ENCODE measurements around the gene SECISBP2. TPM values are rescaled to one million over a fixed set of nuclear protein-coding genes. Genes with fewer than 3 reads are reported as not detected.

The SECISBP2 gene
- total and polyA plus RNA-seq, 2 of the 13 experiments (the other 11 are each of a cell fraction or from before 2014, with no cell fraction given), result 32.4 to 38.0 TPM

- TF ChIP-seq PATZ1 (CRISPR knock-in tag; IDR thresholded peaks at IDR 0.05) (peak; percentile 40; the same call in 1 of the 2 replicates), HNF1B (CRISPR knock-in tag; IDR thresholded peaks at IDR 0.05) (peak; percentile 84), JUN (CRISPR knock-in tag; IDR thresholded peaks at IDR 0.05) (peak; percentile 85; the same call in 1 of the 2 replicates), ZNF441 (CRISPR knock-in tag; IDR thresholded peaks at IDR 0.05; ENCODE audit: borderline replicate concordance) (no peak), NR2F2 (IDR thresholded peaks at IDR 0.05; ENCODE audit: borderline replicate concordance, low read depth) (peak; percentile 92), CREM (IDR thresholded peaks at IDR 0.05) (peak; percentile 70), CREM (CRISPR knock-in tag; IDR thresholded peaks at IDR 0.05) (no peak), NAIF1 (CRISPR knock-in tag; IDR thresholded peaks at IDR 0.05; ENCODE audit: borderline replicate concordance) (no peak), SPEN (CRISPR knock-in tag; IDR thresholded peaks at IDR 0.05; ENCODE audit: low read depth) (0 out of 2 replicates have a peak, but pooled peaks have one; percentile 58), TRAFD1 (CRISPR knock-in tag; IDR thresholded peaks at IDR 0.05; ENCODE audit: borderline replicate concordance) (no peak), NFE2L1 (CRISPR knock-in tag; IDR thresholded peaks at IDR 0.05; ENCODE audit: borderline replicate concordance) (no peak), RFX5 (IDR thresholded peaks at IDR 0.05; ENCODE audit: low read depth, low read length) (no peak), AGO1 (IDR thresholded peaks at IDR 0.05; ENCODE audit: low read depth, low read length, poor library complexity, severe bottlenecking) (no peak), ZGPAT (CRISPR knock-in tag; IDR thresholded peaks at IDR 0.05) (peak; percentile 88), ZNF775 (CRISPR knock-in tag; IDR thresholded peaks at IDR 0.05; ENCODE audit: borderline replicate concordance) (no peak), FOXK1 (CRISPR knock-in tag; IDR thresholded peaks at IDR 0.05; ENCODE audit: borderline replicate concordance, low read depth) (peak; percentile 93; the same call in 1 of the 2 replicates), MZF1 (CRISPR knock-in tag; IDR thresholded peaks at IDR 0.05; ENCODE audit: borderline replicate concordance) (no peak), RBAK (CRISPR knock-in tag; IDR thresholded peaks at IDR 0.05) (no peak), ZNF337 (CRISPR knock-in tag; IDR thresholded peaks at IDR 0.05; ENCODE audit: borderline replicate concordance, low read depth) (peak; percentile 40; the same call in 1 of the 2 replicates), POLR2AphosphoS2 (IDR thresholded peaks at IDR 0.05; ENCODE audit: low read depth, low read length) (no peak), ZNF207 (IDR thresholded peaks at IDR 0.05; ENCODE audit: borderline replicate concordance) (no peak), MAFF (IDR thresholded peaks at IDR 0.05; ENCODE audit: low read depth, low read length) (peak; percentile 50; the same call in 1 of the 2 replicates)
Observed at GRCh38 chr9:89350988-89351557, 32.8 kb downstream of the SECISBP2 start (continued).
